ENCODE measurements around the gene COX6A2.
"Not testable (repeated sequence)": the region's sequence is repeated elsewhere in the genome, so short reads cannot be mapped to it uniquely, and the experiment has no call there.

Gene COX6A2

GRCh38 chr16:31436221-31437045 lies 8.3 kb upstream of the COX6A2 start:
- no peak for DNase-seq

- no peak for DNase-seq
These were observed 7.4 kb upstream of the COX6A2 start for GRCh38 chr16:31435341-31436220.

GRCh38 chr16:31430380-31431052 lies 2.4 kb upstream of the COX6A2 start:
- DNase-seq = no peak

GRCh38 chr16:31429796-31430195 lies 1.6 kb upstream of the COX6A2 start:
- DNase-seq = no peak

- no peak for DNase-seq
These were observed 1.2 kb upstream of the COX6A2 start for GRCh38 chr16:31429314-31429713.

GRCh38 chr16:31428638-31429247 lies 583 bp upstream of the COX6A2 start:
- DNase-seq = no peak

GRCh38 chr16:31427441-31428278 lies 500 bp downstream of the COX6A2 start:
- no peak for DNase-seq

GRCh38 chr16:31423801-31424200 lies 4.4 kb downstream of the COX6A2 start:
- no peak for DNase-seq

GRCh38 chr16:31423241-31423640 lies 4.9 kb downstream of the COX6A2 start:
- DNase-seq = no peak

- DNase-seq = no peak
These were observed 6.6 kb downstream of the COX6A2 start for GRCh38 chr16:31421587-31421986.

GRCh38 chr16:31420037-31420436 lies 8.1 kb downstream of the COX6A2 start:
- DNase-seq = no peak

- no peak for DNase-seq
These were observed 10.2 kb downstream of the COX6A2 start for GRCh38 chr16:31417916-31418315.

- not testable (repeated sequence) for DNase-seq
These were observed 11.1 kb downstream of the COX6A2 start for GRCh38 chr16:31417036-31417435.

GRCh38 chr16:31416371-31416770 lies 11.8 kb downstream of the COX6A2 start:
- DNase-seq = no peak

- DNase-seq = no peak
These were observed 13.5 kb downstream of the COX6A2 start for GRCh38 chr16:31414706-31415105.

GRCh38 chr16:31413943-31414342 lies 14.2 kb downstream of the COX6A2 start:
- DNase-seq = no peak

GRCh38 chr16:31413381-31413780 lies 14.8 kb downstream of the COX6A2 start:
- DNase-seq = no peak

- no peak for DNase-seq
These were observed 15.4 kb downstream of the COX6A2 start for GRCh38 chr16:31412750-31413149.

- DNase-seq = no peak
These were observed 16.9 kb downstream of the COX6A2 start for GRCh38 chr16:31411024-31411844.

- no peak for DNase-seq
These were observed 18.1 kb downstream of the COX6A2 start for GRCh38 chr16:31410082-31410481.

- peak; percentile 5 for DNase-seq
These were observed 18.7 kb downstream of the COX6A2 start for GRCh38 chr16:31409433-31409832.
